CD4-positive, alpha-beta T cell treated with Interleukin-15 for 1 hour (primary cell): Measurements from ENCODE around the gene LRRC8D.

ENCODE experiments used
- DNase-seq: peaks from one replicate; pipeline ENCODE4 v3.0.0-alpha.2; 2020

LRRC8D gene

DNA sequence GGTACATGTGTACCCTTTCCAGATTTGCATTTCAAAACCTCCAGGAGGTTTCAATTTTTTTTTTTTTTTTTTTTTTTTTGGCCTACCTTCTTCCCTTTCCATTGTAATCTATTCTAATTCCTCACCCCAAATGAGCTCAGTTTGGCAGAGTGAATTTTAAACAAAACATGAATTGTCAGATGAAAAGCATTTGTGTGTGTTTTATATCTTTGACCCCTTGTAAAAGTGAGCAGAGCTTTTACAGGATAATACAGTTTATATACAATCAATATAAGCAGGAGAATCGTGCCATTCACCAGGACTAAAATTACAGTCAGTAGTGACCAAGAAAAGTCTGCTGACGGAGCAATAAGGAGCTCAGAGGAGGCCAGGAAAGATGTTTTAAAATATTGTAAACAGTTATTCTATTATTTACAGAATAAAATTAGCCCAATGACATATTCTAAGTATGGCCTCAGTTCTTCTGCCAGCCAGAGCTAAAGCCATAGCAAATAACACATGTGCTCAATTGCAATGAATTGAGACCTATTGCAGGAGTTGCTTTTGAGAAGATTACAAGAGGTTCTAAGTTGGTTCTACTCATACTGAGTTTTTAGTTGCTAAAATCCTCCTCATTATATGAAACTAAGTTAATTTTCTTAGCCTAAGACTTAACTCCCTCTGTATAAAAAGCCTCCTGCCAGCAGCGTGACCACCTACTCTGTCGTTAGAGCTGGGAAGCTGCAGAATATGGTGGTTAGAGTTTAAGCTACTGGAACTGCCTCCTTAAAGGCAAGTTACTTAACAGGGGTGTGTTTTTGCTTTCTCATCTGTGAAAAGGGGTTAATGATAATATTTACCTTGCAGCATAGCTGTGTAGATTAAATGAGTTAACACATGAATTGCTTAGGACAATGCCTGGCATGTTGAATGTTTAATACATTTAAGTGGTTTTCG is 123.3 kb downstream of the LRRC8D start:
- no peak for DNase-seq

DNA sequence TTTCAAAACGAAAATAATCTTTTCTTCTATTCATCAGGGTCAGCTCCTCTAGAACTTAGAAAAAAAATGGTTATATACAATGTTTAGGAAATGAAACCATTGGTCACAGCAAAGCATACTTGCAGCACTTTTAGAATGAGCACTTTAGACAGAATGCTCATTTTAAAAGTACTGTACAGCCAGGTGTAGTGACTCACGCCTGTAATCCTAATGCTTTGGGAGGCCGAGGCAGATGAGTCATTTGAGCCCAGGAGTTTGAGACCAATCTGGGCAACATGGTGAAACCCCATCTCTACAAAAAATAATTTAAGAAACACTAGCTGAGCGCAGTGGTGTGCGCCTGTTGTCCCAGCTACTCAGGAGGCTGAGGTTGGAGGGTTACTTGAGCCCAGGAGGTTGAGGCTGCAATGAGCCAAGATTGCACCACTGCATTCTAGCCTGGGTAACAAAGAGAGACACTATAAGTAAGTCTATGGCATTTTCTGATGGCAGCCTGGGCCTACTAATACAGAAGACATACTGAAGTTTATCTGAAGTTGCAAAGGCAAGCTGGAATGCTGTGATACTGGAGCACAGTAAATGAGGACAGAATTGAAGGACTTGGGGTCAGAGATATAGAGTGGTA is 125.1 kb downstream of the LRRC8D start:
- DNase-seq = no peak

DNA sequence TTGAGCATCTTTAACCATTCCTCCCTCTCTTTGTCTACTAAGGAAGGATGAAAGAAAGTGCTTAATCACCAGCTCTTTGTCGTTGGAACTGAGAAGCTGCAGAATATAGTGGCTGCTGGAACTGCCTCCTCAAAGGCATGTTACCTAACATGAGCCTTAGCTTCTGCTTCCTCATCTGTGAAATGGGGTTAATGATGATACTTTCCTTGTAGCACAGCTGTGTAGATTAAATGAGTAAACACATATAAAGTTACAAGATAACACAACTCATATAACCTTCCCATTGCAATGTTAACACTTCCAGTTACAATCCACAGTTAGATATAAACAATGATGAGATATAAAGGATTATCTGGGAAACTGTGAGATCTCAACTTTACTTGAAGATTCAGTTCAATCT is 125.7 kb downstream of the LRRC8D start:
- no peak for DNase-seq

DNA sequence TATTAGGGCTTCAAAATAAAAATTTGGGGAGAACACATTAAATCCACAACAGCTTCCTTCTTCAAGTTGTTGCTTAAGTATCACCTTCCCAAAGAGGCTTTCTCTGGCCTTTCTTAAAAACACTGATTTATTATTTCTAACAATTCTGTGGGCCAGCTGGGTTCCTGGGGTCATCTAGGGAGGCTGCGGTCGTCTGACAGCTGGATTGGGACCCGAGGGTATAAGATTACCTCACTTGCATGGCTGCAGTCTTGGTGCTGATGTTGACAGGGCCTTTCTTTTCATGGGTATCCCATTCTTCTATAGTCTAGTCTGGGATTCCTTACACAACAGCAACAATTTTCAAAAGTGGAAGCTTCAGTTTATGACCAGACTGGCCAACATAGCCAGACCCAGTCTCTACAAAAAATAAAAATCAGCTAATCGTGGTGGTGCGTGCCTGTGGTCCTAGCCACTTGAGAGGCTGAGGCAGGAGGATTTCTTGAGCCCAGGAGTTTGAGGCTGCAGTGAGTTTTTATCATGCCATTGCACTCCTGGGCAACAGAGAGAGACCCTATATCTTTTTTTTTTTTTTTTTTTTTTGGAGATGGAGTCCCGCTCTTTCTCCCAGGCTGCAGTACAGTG is 128.0 kb downstream of the LRRC8D start:
- DNase-seq = no peak

DNA sequence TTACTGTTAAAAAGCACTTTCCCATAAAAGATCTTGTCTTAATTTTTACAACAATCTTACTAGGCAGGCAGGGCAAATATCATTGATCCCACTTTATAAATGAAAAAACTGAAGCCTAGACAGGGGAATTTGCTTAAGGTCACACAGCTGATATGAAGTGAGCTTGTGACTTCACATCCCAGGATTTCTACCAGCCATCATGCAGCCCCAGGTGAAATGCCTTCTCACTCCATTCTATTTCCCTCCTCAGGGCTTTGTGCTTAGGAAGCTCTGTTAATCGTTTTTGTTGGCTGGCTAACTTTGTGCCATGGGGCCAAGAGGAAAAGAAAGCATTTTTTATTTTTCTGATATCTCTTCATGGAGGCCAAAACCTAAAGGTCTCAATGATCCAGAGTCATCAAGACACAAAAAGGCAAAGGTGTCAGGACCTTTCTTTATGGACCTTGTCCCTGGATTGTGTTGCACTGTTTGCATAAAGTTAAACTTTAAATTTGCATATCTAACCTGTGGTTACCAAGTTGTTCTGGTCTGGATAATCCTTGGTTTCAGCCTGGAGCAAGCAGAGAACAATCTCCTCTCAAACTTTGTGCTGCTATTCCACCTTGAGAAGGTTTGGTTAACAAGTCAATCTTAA is 129.3 kb downstream of the LRRC8D start:
- no peak for DNase-seq

DNA sequence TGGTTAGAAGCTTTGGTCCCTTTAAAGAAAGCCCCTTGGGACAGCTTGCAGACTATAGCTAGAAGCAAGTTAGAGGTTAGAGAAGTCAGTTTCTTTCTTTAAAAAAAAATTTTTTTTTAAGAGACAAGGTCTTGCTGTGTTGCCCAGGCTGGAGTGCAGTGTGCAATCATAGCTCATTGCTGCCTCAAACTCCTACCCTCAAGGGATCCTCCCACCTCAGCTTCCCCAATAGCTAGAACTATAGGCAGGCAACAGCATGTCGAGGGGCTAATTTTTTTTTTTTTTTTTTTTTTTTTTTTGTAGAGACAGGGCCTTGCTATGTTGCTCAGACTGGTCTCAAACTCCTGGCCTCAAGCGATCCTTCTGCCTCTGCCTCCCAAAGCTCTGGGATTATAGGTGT is 129.9 kb downstream of the LRRC8D start:
- DNase-seq = no peak

DNA sequence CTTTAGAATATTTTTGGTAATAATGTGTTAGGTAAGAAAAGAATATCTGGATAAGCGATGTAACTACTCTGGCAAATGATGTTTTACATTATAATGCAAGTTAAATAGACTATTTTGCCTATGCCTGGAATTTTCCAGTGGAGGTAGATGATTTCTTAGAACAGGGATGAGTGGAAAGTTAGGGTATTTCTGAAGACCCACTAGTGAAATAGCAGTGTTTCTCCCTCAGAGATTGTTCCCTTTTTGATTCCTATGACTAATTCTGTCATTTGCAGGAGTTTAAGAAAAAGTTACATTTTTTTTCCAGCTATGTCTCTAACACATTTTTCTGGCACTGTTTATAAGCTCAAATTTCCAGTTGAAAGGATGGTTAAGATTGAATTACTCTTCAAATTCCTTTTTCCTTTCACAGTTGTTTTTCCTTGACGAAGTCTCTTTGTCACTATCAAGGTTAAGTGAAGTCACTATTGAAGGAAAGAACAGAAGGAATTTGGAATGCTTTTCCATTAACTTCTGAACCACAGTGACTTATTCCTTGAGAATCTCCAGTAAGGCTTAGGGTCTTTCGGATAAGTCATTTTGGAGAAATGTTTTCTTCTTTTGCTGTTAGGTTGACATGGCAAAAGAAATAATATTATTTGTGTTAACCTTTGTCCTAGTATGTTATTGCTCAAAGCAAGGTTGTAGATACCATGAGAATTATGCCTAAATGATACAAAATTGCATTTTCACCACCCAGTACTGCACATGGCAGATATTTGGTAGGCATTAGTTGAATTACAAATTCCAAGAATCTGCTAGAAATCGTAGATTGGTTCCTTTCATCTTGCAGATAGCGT is 131.2 kb downstream of the LRRC8D start:
- DNase-seq = no peak

DNA sequence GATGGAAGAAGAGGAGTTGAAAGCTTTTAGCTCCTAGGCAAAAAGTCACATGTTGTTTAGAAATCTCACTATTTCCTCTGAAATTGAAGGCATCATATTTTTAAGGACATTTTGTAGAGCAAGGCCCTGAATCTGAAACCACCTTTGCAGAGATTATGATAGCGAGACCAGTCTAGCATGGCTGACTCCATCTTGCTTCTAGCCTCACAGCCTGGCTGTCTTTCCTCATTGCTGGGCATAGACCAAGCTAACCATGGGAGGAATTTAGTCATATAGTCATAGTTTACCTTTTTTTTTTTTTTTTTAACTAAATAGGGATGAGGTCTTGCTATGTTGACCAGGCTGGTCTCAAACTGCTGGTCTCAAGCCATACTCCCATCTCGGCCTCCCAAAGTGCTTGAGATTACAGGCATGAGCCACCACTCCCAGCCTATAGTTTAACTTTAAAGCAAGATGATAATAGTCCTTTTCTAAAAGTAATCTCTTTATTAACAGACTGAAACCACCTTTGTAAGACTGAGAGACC is 131.8 kb downstream of the LRRC8D start:
- no peak for DNase-seq

DNA sequence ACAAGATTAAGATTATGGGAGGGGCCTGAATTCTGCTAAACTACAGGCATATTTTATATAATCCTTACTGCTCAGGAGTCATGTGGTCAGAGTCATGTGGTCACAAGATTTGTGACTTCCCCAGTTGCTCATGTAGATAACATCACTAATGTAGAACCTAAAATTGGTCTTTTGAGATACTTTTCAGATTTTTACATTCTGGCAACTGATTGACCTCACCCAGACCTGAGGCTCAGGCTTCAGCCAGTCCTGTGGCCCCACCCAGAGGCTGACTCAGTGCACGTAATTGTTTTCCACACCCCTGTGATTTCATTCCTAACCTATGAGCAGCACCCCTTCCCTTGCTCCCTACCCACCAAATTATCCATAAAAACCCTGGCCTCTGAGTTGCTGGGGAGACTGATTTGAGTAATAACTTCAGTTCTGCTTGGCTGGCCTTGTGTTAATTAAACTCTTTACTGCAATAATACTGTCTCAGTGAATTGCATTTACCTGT is 132.3 kb downstream of the LRRC8D start:
- no peak for DNase-seq

DNA sequence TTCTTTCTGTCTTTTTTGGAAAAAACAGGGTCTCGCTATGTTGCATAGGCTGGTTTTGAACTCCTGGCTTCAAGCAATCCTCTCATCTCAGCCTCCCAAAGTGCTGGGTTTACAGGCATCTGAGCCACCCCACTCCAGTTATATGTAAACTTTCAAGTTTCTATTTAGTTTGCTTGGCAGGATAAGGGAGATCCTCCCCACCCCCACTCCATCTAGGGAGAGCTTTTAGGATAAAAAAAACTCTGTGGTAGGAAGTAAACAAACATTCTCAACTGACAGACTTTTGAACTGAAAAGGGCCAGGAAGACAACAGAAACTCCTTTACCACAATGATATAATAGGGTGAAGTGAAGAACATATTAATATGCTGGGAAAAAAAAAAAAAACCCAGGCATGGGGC is 133.1 kb downstream of the LRRC8D start:
- DNase-seq = no peak

DNA sequence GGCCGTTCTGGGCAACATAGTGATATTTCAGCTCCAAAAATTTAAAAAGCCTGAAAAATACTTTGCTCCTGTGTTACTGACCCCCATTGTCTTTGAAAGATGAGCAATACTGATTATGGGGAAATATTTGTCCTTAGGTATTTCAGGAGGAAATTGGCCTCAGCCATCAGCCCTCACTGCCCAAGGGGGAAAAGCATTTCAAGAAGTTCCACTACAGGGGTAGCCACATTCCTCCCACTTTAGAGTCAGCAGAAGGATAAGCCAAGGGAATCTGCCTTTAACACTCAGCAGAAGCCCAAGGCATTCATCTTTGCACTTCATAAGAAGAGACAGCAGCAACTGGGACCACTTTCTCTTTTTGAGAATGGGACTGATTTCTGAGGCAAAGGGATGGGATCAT is 133.6 kb downstream of the LRRC8D start:
- DNase-seq = no peak

DNA sequence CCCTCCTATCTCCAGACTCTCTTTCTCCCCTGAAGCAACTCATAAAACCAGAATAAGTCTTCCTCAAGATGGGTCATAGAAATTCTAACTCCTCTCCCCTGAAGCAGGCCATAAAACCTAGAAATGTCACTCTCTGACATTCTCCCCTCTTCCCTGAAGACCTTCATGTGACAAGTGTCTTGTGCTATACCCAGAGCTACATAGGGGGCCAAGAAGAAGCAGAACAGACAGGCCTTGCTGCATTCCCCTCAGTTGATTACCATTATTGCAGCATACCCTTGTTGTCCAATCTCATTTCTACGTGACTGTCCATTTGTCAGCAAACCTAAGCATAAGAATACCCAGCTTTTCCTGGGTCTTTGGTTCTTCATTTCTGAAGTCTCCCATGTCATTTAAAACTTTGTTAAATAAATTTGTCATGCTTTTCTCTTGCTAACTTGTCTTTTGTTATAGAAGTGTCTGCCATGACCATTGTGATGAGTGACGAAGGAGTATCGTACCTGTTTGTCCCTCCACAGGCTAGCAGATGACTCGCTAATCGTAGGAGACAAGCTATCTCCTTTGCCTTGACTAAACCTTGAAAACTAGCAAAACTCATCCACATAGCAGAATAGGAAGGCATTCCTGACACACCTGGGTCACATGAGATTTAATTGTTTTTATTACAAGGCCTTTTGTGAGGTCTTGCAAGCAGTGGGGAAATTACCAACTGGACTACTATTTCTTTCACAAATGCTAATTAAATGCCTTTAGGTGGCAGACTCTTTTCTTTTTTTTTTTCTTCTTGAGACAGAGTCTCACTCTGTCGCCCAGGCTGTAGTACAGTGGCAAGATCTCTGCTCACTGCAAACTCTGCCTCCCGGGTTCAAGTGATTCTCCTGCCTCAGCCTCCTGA is 134.7 kb downstream of the LRRC8D start:
- no peak for DNase-seq

DNA sequence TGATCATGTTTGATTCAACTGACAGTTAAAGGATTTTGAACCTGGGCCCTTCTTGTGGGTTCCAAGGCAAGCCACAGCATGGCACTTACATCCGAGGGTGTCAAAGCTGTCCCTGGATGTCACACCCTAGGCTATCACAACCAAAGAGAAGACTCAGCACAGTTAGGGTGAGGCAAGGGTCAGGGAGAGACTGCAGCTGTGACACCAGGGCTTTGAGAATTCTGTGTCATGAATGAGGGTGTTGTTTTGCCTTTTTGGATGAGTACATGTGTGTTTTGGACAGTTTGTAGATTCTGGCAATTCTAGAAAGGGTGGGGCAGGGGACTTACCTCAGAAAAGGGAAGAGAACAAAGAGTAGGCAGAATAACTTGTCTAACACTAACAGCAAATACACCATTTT is 136.3 kb downstream of the LRRC8D start:
- DNase-seq = no peak

DNA sequence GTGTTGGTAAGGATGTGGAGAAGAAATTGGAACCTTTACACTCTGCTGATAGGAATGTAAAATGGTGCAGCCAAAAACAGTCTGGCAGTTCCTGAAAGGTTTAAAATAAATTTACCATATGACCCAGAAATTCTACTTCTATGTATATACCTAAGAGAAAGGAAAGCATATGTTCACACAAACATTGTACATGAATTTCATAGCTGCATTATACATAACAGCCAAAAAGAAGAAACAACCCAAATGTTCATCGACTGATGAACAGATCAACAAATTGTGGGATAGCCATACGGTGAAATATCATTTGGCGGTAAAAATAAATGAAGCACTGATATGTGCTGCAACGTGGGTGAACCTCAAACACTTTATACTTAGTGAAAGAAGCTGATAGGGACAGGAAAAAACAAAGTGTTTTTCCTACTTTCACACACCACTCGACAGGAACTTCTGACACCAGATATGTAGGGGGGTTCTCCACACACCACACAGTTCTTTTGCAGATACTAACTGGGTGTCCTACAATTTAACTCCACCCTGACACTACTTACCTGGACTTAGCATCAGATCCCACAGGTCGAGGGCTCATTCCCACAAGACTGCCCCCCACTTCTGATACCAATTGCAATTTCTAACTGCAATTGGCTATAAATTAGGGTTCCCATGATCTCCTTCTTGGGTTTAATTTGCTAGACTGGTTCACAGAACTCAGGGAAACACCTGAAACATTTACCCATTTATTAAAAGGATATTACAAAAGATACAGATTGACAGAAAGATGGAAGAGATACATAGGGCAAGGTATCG is 138.2 kb downstream of the LRRC8D start:
- no peak for DNase-seq

DNA sequence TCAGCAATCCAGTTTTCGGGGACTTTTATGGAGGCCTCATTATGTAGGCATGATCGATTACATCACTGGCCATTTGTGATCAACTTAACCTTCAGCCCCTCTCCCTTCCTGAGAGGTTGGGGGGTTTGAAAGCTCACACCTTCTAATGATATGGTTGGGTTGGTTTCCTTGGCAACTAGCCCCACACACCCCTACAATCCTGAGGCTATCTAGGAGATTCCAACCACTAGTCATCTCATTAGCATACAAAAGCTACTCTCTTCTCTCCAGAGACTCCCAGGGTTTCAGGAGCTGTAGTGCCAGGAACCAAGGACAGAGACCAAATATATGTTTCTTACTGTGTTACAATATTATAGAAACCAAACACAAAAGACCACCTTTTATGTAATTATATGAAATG is 138.9 kb downstream of the LRRC8D start:
- no peak for DNase-seq

DNA sequence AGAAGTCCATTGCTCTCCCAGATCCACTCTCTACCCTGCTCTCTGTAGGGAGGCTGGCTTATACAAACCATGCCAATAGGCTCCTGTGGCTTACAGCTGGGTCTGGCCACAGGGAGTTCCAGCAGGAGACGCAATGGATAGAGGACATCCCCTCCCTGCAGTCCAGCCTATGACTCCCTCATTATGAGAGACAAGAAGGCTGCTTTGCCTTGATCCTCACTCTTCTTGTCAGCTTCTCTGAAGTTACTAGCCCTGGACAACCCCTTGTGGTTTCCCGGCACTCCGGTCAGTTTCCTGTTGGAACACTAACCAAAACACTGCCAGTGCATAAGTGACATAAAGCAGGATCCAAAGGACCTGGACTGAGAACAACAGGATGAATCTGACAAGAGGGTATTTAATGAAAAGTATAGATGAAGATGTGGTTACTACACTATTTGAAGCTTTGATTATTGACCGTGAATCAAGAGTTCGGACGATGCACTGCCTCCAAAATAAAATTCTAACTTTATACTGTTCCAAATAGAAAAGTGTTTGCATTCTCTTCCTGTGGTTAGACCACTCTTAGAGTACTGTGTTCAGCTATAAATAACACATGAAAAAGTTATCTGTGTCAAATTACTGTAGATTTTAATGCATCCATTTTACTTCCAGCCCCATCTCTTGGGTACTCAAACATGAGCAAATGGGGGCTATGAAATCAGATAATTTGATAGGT is 141.4 kb downstream of the LRRC8D start:
- DNase-seq = no peak

DNA sequence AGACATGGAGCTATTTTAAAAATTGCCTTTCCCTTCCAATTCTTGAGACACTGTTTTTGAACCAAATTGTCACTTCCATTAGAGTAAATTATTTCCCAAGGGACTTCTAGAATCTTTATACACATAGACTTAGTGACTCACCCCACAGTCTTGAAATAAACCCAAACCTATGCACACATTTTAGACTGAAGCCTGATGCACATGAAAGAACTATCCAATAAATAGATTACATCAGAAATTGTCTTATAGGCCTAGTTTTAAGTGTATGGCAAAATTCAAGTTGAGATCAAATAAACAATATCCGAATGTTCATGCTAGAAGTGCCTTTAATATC is 141.9 kb downstream of the LRRC8D start:
- no peak for DNase-seq

DNA sequence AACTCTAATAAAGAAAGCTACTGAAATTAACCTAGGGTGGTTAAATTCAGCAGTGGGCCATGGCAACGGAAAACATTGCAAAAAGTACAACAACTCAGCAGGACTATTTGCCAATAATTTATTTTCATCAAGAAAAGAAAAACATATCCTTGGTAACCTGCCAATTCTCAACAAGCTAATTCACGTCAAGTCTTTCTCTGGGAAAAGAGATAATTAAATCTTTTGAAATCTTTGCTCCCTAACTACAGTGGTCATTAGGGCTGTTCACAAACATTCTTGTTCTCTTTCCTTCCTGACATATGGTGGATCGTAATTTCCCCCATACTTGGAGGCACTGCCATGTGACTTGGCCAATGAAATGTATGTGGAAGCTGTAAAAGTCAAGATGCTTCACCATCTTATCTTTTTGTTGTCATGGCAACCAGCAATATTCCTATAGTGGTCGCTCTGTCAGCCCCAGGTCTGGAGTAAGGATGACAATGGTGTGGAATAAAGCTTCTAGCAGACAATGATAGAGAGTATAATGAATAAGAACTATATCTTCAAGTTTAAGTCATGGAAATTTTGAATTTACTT is 144.4 kb downstream of the LRRC8D start:
- DNase-seq = no peak

DNA sequence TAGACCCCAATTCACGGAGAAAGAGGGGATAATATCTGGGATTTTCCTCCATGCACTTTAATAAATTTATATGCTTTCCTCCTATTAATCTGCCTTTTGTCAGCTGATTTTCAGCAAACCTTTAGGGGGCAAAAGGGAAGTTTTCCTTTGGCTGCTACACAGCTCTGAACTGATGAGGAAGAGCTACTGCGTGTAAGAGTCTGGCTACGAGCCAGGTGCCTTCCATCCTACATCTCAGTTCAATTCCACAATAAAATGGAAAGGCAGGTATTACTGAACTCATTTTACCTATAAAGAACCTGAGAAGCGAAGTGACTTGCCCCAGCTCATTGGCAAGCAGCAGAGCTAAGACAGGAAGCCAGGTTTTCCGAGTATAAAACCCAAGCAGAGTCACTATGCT is 145.8 kb downstream of the LRRC8D start:
- DNase-seq = no peak
